ENCODE results near the gene CADM2. TPM values are rescaled to one million over a fixed set of nuclear protein-coding genes. Genes with fewer than 3 reads are reported as not detected.

CADM2 gene
- total RNA-seq, 2 donors from 2014 or later = 24.1 to 29.8 TPM

DNA sequence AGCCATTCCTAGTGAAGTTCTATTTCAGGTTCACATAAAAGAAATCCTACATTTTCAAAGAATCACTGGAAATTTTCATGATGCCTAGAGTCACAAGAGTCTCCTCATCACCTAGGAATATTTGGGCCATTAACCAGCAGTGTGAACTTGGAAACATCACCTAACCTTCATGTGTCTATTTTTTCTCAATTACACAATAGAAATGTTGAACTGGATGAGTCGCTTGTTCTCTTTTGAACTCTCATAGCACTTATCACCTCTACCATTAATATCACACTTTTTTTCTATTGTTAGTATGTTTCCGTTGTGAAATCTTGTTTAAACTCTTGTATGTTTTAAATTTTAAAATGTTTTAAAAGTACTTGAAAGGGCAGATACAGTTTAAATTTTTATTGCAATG lies 371.3 kb downstream of the CADM2 start:
- H3K36me3 Mint-ChIP-seq (ENCODE audit: low read depth) = no peaks in the 10 kb centered on the region
- H3K9me3 Mint-ChIP-seq = no peaks in the 10 kb centered on the region
- no peak overlapping the region for H3K9ac ChIP-seq (ENCODE audit: extremely low read depth, low read length, poor library complexity, severe bottlenecking)
- H3K27me3 Mint-ChIP-seq (ENCODE audit: insufficient read depth) = no peaks in the 10 kb centered on the region
- no peak overlapping the region for H3K27ac Mint-ChIP-seq
- no peaks in the 10 kb centered on the region for H3K4me1 Mint-ChIP-seq
- H3K36me3 ChIP-seq (ENCODE audit: control insufficient read depth, insufficient read depth, low read length) = no peaks in the 10 kb centered on the region
- DNase-seq = no peak
- WGBS, 2 experiments (ENCODE audit: insufficient coverage in 1 of 2, insufficient read length in 1 of 2) = 100% methylated on average over 1 of the region's 2 CpGs; no CpG with 5 or more reads in 1 of the 2 experiments
- no peaks in the 10 kb centered on the region for H3K4me1 ChIP-seq (ENCODE audit: control insufficient read depth, insufficient read depth, low read length)
- no peak overlapping the region for H3K4me3 Mint-ChIP-seq
- no peak overlapping the region for H3K4me3 ChIP-seq (ENCODE audit: low read length)
- TF ChIP-seq, protein P1, sequence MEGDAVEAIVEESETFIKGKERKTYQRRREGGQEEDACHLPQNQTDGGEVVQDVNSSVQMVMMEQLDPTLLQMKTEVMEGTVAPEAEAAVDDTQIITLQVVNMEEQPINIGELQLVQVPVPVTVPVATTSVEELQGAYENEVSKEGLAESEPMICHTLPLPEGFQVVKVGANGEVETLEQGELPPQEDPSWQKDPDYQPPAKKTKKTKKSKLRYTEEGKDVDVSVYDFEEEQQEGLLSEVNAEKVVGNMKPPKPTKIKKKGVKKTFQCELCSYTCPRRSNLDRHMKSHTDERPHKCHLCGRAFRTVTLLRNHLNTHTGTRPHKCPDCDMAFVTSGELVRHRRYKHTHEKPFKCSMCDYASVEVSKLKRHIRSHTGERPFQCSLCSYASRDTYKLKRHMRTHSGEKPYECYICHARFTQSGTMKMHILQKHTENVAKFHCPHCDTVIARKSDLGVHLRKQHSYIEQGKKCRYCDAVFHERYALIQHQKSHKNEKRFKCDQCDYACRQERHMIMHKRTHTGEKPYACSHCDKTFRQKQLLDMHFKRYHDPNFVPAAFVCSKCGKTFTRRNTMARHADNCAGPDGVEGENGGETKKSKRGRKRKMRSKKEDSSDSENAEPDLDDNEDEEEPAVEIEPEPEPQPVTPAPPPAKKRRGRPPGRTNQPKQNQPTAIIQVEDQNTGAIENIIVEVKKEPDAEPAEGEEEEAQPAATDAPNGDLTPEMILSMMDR (conservative IDR thresholded peaks at IDR 0.05) = no peak
- H3K27ac ChIP-seq (ENCODE audit: low read depth, low read length) = no peak overlapping the region
- H3K27me3 ChIP-seq (ENCODE audit: control insufficient read depth, insufficient read depth, low read length, poor library complexity, severe bottlenecking) = no peaks in the 10 kb centered on the region
- H3K9me3 ChIP-seq (ENCODE audit: control insufficient read depth, low read length) = no peaks in the 10 kb centered on the region

DNA sequence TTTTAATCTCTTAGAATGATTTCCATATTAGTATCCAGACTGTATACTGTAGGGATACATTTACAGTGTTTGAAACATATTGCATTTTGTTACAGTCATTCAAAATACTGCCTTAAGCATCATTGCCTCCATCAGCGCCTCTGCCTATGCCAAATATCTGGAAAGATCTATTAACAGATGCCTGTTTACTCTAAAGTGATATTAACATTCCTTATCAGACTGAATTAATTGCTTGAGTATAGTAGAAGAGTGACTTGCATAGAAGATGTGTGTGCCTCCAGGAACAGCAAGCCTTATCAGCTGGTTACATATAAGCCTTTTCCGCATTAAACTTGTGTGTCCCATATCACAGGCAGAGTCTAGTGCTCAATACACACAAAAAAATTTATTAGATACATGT lies 379.1 kb downstream of the CADM2 start:
- DNase-seq = no peak
- no peak overlapping the region for H3K9ac ChIP-seq (ENCODE audit: extremely low read depth, low read length, poor library complexity, severe bottlenecking)
- Mint-ChIP-seq H3K4me1 (no peaks in the 10 kb centered on the region), H3K4me3 (no peak overlapping the region), H3K27me3 (ENCODE audit: insufficient read depth) (no peaks in the 10 kb centered on the region), H3K27ac (no peak overlapping the region), H3K36me3 (ENCODE audit: low read depth) (no peaks in the 10 kb centered on the region), H3K9me3 (no peaks in the 10 kb centered on the region)
- 95% methylated on average over 2 of the region's 2 CpGs; no CpG with 5 or more reads in 1 of the 2 experiments for WGBS, 2 experiments (ENCODE audit: insufficient coverage in 1 of 2, insufficient read length in 1 of 2)
- no peaks in the 10 kb centered on the region for H3K27me3 ChIP-seq (ENCODE audit: control insufficient read depth, insufficient read depth, low read length, poor library complexity, severe bottlenecking)
- TF ChIP-seq, protein P1 (conservative IDR thresholded peaks at IDR 0.05) = no peak
- no peak overlapping the region for H3K27ac ChIP-seq (ENCODE audit: low read depth, low read length)
- no peaks in the 10 kb centered on the region for H3K9me3 ChIP-seq (ENCODE audit: control insufficient read depth, low read length)
- no peak overlapping the region for H3K4me3 ChIP-seq (ENCODE audit: low read length)
- H3K36me3 ChIP-seq (ENCODE audit: control insufficient read depth, insufficient read depth, low read length) = no peaks in the 10 kb centered on the region
- no peaks in the 10 kb centered on the region for H3K4me1 ChIP-seq (ENCODE audit: control insufficient read depth, insufficient read depth, low read length)

DNA sequence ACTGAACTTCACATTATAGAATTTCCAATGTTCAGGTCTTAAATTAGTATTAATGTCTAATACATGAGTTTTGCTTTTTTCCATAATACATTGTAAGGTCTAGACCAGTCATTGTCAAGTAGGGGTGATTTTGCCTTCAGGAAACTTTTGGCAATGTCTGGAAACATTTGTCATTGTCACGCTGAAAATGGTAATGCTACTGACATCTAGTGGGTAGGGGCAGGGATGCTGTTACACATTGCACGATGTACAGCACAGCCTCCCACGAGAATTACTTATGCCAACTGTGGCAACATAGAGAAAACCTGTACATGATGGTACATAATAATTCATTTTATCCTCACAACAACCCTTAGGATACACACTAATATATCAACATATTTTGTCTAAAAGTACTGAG lies 384.1 kb downstream of the CADM2 start:
- H3K27me3 Mint-ChIP-seq (ENCODE audit: insufficient read depth) = no peaks in the 10 kb centered on the region
- TF ChIP-seq, protein P1 (conservative IDR thresholded peaks at IDR 0.05) = peak; percentile 68
- Histone ChIP-seq H3K4me1 (ENCODE audit: control insufficient read depth, insufficient read depth, low read length) (no peaks in the 10 kb centered on the region), H3K36me3 (ENCODE audit: control insufficient read depth, insufficient read depth, low read length) (no peaks in the 10 kb centered on the region), H3K27ac (ENCODE audit: low read depth, low read length) (no peak overlapping the region), H3K9ac (ENCODE audit: extremely low read depth, low read length, poor library complexity, severe bottlenecking) (no peak overlapping the region), H3K9me3 (ENCODE audit: control insufficient read depth, low read length) (no peaks in the 10 kb centered on the region), H3K27me3 (ENCODE audit: control insufficient read depth, insufficient read depth, low read length, poor library complexity, severe bottlenecking) (no peaks in the 10 kb centered on the region), H3K4me3 (ENCODE audit: low read length) (no peak overlapping the region)
- no peak overlapping the region for H3K27ac Mint-ChIP-seq
- WGBS, 2 experiments (ENCODE audit: insufficient coverage in 1 of 2, insufficient read length in 1 of 2) = 45 to 56% methylated on average over 1 to 3 of the region's 3 CpGs
- DNase-seq = peak; percentile 43
- no peak overlapping the region for H3K4me3 Mint-ChIP-seq
- H3K9me3 Mint-ChIP-seq = no peaks in the 10 kb centered on the region
- no peaks in the 10 kb centered on the region for H3K4me1 Mint-ChIP-seq
- H3K36me3 Mint-ChIP-seq (ENCODE audit: low read depth) = no peaks in the 10 kb centered on the region

Measured in endodermal cell (in vitro differentiated cells).